Activated CD8-positive, alpha-beta memory T cell treated with anti-CD3 and anti-CD28 coated beads, Interleukin-2, amount 50 U/mL, for 24 hours (primary cell): Measurements from ENCODE around the gene TACR1.
"Not testable (repeated sequence)": the region's sequence is repeated elsewhere in the genome, so short reads cannot be mapped to it uniquely, and the experiment has no call there.

Experiments used
- DNase-seq: peaks from one replicate; pipeline ENCODE4 v3.0.0-alpha.2; 2020; ENCODE audit errors: extremely low read depth

TACR1 gene

DNA sequence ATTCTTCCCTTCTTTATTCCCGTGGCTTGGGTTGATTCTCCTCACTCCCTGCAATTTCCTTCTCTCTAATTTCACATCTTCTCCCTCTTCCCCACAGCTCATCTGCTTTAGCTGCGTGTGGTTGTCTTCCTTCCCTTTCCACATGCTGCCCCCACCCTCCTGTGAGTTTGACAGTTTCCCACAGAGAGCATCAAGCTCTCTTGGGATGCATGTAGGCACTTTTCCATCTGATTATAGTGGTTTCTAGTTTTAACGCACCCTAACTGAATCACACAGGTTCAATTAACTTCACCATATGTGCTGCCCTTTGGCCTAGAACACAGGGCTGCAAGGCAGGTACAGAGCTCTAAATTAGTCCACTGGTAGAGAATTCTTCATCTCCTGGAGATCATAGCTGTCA lies 110.5 kb downstream of the TACR1 start:
- DNase-seq = no peak

DNA sequence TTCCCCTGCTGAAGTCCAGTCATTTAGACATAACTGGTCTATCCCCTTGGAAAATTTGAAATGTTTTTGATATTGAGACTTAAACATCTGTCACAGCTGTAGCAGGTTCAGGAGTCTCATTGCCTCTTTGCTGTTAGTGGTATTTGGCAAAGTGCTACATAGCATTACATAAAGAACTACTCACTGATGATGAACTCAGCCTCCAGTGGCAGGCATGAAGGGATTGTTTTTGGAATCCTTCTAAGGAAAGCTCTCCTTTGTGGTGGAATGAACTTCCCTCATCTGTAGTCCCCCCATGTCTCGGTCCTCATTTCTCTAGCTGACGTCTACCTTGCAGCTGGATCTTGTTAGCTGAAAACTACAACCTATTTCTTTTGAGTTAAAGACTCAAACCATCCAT lies 111.6 kb downstream of the TACR1 start:
- no peak for DNase-seq

DNA sequence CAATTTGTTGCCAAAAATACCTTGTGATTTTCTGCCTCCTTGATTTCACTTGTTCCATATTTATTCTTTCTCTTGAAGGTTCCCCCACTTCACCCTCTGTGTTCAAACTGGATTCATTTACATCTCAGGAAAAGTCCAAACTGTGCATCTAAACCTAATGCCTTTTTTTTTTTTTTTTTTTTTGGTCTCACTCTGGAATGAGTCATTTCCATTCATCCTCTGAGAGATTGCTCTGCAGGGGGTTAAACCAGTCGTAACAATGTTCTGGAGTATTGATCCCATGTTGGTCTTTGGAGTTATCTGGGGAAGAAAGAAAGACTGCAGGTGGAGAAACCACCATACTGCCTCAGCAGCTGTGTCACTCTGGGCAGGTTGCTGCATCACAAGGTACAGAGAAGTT lies 119.7 kb downstream of the TACR1 start:
- no peak for DNase-seq

DNA sequence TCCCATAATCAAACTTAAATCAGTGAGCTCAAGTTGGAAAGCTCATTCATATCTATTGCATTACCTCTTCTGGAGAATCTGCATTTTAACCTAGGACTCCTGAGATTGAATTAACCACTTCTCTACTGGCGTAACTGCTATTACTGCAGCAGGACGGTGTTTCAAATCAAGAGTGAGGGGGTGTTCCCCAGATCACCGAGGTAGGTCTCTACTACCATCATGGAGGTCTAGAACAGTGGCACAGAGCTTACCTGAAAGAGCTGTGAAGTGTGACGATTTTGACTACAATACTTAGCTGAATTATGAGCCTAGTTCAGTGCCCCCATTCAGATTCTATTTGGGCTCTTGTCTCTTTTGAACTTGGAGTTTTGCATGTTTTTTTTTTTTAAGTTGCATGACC lies 121.4 kb downstream of the TACR1 start:
- no peak for DNase-seq

DNA sequence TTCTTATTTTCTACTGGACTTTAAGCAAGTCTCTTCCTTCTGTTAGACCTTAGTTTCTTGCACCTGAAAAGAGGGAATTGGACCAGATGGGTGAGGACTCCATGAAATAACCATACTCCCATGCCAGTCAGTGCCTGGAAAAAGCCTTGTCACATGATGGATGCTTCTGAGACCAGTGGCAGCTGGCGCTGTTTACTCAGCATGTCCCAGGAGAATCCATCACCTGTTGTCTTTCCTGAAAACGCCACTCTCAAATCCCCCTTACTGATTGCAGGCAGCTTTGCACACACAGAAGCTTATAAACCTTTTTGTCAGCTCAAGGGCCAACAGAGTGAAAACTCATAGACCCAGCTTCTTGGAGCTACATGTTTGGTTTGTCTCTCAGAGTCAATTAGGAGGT lies 123.2 kb downstream of the TACR1 start:
- no peak for DNase-seq

DNA sequence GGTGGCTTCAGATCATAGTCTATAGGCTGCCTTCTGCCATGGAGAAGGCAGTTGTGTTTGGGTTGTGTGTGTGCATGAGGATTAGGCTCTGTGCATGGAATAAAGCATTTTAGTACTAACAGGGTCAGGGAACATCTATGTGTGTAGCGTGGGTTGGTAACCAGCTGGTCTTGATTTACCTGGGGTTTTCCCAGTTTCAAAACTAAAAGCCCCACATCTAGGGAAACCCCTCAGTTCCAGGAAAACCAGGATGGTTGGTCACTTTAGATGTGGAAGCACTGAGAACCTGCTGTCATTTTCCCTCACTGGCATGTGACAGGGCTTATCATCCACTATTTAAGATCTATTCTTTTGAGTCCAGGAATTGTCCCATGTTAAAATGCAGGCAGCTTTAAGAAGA lies 124.6 kb downstream of the TACR1 start:
- DNase-seq = no peak

DNA sequence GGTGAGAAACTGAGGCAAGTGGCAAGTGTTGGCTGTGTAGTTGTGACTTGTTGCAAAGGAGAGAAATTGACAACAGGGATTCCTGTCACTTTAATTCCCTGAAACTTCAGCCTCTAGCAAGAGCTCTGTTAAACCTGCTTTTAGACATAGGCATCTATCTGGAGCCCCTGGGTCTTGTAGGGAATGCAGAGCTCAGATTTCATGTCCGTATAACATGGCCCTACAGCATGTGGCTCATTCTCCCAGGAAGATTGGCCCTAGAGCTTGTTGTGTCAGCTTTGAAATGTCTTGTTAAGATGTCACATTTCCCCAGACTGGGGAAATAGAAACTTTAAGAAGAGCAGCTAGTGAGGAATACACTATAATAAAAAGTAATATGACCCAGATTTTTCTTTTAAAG lies 125.1 kb downstream of the TACR1 start:
- DNase-seq = no peak

DNA sequence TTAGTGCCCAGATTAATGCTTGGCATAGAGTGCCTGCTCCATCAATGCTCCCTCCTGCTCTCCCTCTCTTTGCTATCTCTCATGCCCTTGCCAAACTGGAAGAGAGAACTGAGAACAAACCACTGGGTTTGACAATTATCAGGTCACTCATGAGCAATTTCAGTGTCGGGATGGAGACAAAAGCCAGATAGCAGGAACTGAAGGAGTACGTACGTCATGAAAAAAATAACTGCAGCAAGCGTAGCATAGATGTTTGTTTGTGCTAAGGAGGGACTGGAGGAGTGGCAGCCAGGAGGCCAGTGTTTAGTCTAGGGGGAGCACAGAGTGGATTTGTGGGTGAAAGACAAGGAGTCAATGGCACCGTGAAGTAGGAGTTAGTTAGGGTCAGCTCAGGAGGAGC lies 127.6 kb downstream of the TACR1 start:
- no peak for DNase-seq

DNA sequence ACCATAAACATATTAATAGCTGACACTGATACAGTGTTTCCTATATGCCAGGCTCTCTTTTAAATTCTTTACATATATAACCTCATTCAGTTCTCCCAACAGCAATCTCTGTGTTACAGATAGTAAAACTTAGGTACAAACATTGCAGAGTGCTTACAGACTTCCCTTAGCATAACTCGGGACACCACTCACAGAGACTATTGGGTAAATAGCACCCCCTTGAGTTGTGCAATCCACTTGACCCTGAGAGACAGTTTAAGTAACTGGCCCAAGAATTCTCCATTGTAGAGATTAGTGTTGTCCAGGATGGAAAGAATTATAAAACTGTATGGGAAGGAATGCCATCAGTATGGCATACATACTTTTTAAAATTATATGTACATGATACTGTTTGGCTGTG lies 130.8 kb downstream of the TACR1 start:
- no peak for DNase-seq

DNA sequence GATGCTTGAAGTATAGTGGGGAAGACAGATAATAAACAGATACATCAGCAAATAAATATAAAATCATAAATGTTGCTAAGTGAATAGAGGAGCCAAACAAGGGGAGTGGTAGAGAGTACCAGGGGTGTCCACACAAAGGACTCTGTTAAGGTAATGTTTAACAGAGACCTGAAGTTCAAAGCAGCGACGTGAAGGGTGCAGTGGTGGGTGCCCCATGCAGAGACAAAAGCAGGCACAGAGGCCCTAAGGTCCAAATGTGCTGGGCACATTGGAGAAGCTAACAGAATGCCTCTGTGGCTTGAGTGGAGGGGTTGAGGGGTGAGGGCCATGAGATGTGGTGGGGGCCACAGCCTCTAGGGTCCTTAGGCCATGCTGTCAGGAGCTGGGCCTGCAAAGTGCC lies 131.8 kb downstream of the TACR1 start:
- DNase-seq = no peak

DNA sequence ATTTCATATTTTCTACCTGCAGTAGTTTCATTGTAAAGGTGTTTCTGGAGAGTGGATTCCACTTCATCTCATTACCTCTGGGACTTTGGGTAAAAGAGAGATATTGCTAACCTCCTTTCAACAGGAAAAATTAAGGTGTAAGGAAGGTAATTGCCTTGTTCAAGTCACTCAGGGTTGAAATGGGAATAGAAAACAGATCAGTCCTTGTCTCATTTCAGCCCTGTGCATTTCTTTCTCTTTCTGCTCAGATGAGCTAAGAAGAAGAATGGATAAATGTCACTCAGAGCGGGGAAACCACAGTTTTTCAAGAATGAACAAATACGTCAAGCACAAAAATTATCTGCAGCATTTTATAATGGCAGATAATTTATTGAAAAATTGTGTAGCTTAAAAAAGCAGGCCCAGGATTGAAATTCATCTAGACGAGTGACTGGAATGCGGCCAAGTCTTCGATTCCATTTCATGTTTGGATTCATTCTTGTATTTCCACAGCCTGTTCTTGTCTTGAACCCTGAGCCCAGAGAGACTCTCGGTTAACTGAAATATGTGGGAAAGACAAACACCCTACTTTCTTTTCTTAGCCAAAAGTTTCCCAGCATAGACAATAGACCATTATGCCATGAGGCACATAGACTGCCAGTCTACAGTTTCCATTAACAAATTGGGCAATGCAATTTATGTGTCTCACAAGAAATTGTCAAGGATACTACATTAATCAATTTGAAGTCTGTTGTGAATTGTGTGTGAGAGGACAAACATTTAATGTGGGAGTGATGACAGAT lies 133.0 kb downstream of the TACR1 start:
- no peak for DNase-seq

DNA sequence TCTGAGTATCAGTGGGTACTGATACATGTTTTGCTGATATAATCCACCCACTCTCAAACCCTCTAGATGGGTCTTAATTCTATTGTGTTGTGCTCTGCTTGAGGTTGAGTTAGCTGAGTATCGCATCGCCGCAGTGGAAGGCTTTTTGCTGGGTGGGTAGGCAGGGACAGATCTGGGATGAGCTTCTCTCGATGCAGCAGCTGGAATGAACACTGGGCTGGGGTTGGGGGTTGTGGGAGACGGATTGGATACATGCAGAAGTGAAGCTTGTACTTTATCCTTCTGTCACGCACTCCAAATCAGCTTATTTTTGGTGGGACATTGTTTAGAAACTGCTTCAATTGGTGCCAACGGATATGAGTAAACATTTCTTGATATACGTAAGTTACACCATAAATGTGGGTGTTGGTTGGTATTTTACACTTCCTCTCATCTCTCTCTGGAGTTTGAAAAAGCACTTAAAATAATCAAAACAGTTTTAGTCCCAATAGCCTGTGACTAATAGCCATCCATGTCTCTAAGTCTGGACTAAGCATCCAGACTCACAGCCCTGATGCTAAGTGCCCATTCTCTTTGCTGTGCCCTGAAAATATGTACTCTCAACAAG lies 133.8 kb downstream of the TACR1 start:
- no peak for DNase-seq

DNA sequence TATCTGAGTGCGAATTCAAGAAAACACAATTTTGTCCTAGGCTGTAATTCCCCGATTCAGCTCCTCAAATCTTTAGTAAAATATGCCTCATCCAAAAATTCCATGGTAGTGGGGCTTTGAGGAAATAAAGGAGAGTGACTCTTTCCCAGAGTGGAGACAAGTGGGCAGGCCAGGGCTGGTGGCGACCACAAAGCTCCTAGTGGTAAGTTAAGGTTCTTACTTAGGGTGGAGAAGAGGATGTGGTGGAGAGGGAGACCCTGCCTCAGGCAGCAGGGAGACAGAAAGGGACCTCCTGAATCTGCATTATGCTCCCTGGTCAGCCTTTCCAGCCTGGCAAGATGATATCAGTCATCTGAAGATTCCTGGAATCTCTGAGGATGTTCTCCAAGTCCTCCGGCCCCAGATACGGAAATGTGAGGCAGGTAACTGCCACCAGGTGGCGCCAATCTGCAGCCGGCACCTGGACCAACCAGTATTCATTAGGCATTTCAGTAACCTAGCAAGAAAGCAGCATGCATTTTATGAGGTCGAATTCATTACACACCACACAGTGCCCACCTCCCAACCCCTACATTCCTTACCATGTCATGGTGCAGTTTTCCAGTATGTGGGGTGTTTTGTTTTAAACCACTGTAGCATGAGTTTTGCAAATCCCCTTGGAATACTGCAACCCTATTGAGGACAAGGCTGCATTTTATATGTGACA lies 134.5 kb downstream of the TACR1 start:
- no peak for DNase-seq

DNA sequence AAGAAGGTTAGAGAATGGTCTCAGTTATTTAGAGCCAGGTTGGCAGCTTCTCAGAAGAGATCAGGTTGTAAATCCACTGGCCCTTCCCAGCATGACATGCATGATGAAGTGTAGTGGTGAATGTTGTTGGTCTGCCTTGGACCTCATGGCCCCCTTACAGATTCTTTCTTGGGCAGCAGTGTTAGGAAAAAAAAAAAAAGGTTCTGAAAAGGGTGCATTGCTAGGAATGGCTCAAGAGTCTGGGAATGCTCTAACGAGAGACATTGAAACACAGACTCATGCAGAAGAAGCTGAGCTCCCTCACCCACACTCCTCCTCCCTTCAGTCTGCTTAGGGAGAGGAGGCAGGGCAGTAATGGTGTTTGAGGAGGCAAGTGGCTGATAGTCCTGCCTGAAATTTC lies 135.4 kb downstream of the TACR1 start:
- no peak for DNase-seq

DNA sequence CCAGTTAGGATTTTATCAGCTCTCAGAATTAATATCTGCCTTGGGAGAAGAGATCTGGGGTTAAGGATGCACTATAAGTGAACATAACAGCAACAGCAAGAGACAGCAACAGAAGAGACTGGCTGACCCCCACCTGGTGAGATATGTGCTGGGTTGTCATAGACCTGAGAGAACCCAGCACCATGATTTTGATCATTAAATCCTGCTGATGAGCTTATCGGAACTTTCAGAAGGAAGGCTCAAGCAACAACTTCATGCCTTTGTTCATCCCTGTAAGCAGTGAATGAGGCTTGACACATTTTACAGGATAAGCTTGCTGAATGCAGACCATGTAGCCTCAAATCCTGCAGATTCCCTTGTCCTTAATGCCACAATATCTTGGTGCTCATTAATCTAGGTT lies 140.9 kb downstream of the TACR1 start:
- DNase-seq = no peak

DNA sequence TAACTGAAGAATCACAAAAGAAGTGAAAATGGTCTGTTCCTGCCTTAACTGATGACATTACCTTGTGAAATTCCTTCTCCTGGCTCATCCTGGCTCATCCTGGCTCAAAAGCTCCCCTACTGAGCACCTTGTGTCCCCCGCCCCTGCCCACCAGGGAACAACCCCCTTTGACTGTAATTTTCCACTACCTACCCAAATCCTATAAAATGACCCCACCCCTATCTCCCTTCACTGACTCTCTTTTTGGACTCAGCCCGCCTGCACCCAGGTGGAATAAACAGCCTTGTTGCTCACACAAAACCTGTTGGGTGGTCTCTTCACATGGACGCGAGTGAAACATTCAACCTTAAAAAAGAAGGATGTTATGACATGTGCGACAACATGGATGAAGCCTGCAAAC lies 142.2 kb downstream of the TACR1 start:
- DNase-seq = not testable (repeated sequence)

DNA sequence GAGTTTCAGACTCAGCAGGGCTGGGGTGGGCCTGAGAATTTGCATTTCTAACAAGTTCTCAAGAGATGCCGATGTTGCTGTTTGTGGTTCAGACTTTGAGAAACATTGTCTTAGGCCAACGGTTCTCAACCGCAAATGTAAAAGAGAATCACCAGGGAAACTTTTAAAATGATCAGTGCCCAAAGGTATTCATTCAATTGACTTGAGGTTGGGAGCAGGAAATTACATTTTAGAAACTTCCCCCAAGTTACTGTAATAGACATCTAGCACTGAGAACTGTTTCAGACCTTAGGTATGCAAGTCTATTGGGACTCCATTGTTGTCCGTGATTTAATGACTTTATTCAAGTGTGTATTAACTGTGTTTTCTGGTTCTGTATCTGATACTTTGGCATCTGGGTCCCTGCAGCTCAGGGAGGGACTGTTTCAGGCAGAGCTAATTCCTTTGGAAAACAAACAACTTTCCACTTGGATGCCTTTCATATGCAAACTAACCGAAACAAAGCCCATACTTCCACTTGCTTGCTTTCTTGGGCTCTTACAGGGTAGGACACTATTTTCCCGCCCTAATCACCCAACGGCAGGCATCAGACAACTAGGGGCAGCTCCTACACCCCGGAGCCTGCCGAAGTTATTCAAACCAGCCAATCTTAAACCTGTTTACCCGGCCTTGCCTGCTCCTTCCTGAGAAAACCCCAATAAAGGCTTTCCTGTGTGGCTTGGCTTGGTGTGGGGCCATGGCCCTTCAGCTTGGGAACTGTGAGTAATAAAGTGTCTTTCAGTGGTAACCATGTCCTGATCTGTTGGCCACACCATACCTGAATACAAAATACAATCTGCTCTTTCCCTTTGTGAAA lies 143.3 kb downstream of the TACR1 start:
- DNase-seq = no peak

DNA sequence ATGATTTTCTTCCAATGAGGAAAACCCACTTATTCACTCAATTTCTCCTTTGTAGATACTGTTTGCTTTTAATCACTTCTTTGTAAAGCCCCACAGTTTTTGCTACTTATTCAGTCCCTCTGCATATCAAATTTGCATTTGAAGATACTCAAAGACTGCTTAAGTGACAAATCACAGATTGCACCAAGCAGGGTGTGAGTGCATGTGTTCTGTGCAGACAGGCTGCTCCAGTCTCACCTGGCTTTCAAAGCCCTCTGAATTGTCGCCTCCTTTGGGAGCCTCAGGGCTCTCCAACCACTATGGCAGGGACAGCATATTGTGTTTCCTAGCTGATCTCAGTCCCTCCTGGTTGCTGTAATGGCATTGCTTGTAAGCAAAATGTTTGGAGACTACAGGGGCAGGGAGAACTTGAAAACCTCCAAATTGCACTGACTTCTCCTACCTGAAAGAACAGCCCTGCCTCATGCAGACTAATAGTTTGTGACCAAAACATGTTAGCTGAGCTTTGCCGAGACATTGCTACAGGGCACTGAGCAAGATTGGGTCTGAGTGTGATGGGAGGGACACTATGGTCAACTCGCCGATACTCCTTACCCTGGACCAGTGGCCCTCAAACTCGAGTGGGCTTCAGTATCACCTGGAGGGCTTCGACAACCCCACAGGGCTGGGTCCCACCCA lies 144.0 kb downstream of the TACR1 start:
- DNase-seq = no peak

DNA sequence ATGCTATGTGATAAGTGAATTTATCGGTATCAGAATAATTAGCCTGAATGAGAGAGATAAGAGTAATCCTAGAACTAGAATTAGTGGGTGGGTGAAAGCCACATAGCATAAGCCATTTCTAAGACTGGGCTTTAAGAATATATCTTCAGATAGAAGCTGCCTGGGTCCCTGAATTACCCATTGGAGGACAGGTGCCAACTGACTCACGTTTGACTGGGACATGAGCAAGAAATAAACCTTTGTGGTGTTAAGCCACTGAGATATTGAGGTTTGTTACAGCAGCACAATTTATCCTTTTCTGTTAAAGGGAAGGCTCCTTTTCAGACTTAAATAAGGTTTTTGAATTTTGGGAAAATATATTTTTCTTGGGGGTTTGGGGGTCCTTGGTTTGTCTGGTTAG lies 145.0 kb downstream of the TACR1 start:
- no peak for DNase-seq

DNA sequence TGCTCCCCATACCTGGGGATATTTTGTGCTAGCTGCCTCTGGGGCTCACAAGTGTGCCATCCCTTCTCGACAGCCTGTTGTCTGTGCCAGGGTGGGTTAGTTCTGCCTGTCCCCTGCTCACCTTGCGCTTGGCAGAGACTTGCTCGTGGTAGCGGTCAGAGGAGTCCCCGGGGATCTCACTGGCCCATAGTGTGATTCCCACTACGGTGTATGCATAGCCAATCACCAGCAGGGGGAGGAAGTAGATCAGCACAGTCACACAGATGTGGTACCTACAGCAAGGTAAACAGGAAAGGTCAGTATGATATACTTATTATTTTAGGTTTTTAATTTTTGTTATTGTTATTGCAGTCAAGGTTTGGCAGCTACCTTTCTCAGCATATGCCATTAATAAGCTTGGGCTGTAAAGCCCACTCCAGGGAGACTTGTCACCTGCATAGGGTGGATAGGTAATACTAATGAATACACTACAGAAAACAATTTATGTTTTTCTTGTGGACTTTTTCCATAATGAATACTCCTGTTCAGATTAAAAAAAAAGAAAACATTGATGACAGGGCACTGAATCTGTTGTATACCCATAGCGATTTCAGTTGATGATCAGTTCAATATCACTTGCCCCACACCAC lies 145.7 kb downstream of the TACR1 start:
- DNase-seq = no peak

DNA sequence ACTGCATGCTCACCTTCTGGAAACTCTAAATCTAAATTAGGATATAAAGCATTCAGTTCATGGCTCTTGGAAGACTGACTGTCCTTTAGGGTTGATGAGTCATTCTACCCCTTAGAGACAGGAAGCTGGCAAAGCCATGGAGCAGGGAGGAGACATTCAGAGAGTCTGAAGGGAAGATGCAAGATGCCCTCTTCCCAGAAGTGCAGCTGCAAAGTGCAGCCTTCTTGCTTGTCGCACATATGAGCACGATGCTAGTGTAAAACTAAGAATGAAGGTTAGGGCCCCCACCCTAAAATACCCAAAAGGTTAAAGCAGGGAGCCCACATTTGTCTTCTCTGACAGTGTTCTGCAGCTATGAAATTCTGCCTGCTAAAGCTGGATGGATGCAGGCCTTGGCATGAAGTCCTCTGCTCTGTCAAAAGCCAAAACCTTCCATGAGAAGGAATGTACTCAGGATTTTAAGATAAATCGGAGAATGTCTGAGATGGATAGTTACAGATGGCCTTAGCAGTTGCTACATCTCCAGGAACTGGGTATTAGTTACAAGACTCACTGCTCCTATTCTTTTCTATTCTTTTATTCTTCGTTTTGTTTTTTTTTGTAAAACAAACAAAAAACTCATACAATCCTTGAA lies 151.2 kb downstream of the TACR1 start:
- DNase-seq = no peak
